PC-3 (cell line): ENCODE data around the gene NKAIN2. TPM values are rescaled to one million over a fixed set of nuclear protein-coding genes. Genes with fewer than 3 reads are reported as not detected.

ENCODE experiments used
- ATAC-seq: fragments of 200-7000 bp; cut with Tn5 transposase; 2 replicates; pipeline ENCODE4 v1.9.1; 2020; ENCODE audit warnings: mild to moderate bottlenecking, moderate library complexity
- BruUV-seq: library from RNA; stranded (reverse); fragments of 400-500 nt; replicated peaks from 2 replicates; lab custom pipeline; 2021; lab: Mats Ljungman, UMichigan
- CTCF ChIA-PET: fragments of 300-600 bp; sonication (Branson Sonifier 250); formaldehyde crosslinking; loops from one replicate; lab custom pipeline; 2022; ENCODE audit warnings: antibody characterized with exemption; lab: Charles Lee
- POLR2A ChIA-PET: fragments of 300-600 bp; sonication (Branson Sonifier 250); formaldehyde crosslinking; loops from one replicate; lab custom pipeline; 2022; ENCODE audit warnings: antibody characterized with exemption; ENCODE audit not compliant: unreplicated experiment; lab: Charles Lee
- DNase-seq: peaks from one replicate; pipeline ENCODE4 v3.0.0-alpha.2; 2015
- H2AFZ ChIP-seq: fragments of 300-600 bp; sonication (generic); 2 replicates; pipeline ENCODE4 v1.6.0; 2016; ENCODE audit warnings: antibody characterized with exemption, low read length
- H3F3A ChIP-seq: fragments of 300-600 bp; sonication (generic); one replicate; pipeline ENCODE4 v1.6.0; 2017; ENCODE audit warnings: antibody characterized with exemption, low read length, control low read depth, mild to moderate bottlenecking; ENCODE audit not compliant: unreplicated experiment
- H3K27ac ChIP-seq: fragments of 300-600 bp; sonication (generic); 2 replicates; pipeline ENCODE4 v1.5.1; 2016; ENCODE audit warnings: mild to moderate bottlenecking, low read length
- H3K27me3 ChIP-seq: fragments of 300-600 bp; sonication (generic); 2 replicates; pipeline ENCODE4 v1.6.1; 2016; ENCODE audit warnings: low read length, mixed read lengths
- H3K36me3 ChIP-seq: fragments of 300-600 bp; sonication (generic); 2 replicates; pipeline ENCODE4 v1.6.1; 2016; ENCODE audit warnings: low read depth, mixed run types, low read length, mixed read lengths
- H3K4me1 ChIP-seq: fragments of 300-600 bp; sonication (generic); 2 replicates; pipeline ENCODE4 v1.5.1; 2016; ENCODE audit warnings: low read length; ENCODE audit not compliant: insufficient read depth
- H3K4me2 ChIP-seq: fragments of 300-600 bp; sonication (generic); 2 replicates; pipeline ENCODE4 v1.6.0; 2016; ENCODE audit warnings: low read length
- H3K4me3 ChIP-seq: fragments of 300-600 bp; sonication (generic); 2 replicates; pipeline ENCODE4 v1.5.1; 2016; ENCODE audit warnings: mild to moderate bottlenecking, low read length, mixed read lengths
- H3K79me2 ChIP-seq: fragments of 300-600 bp; sonication (generic); 2 replicates; pipeline ENCODE4 v1.6.1; 2017; ENCODE audit warnings: low read length, mixed read lengths
- H3K9ac ChIP-seq: fragments of 300-600 bp; sonication (generic); 2 replicates; pipeline ENCODE4 v1.6.0; 2016; ENCODE audit warnings: mild to moderate bottlenecking, low read length
- H3K9me2 ChIP-seq: fragments of 300-600 bp; sonication (generic); replicated peaks from 2 replicates; pipeline ENCODE4 v1.6.1; 2016; ENCODE audit warnings: mixed run types, low read length, mixed read lengths
- H3K9me3 ChIP-seq: fragments of 300-600 bp; sonication (generic); 2 replicates; pipeline ENCODE4 v1.6.1; 2016; ENCODE audit warnings: low read length, mixed read lengths
- H4K20me1 ChIP-seq: fragments of 300-600 bp; sonication (generic); 2 replicates; pipeline ENCODE4 v1.6.1; 2016; ENCODE audit warnings: low read length, mixed read lengths
- EZH2 ChIP-seq: fragments of 300-600 bp; sonication (generic); IDR thresholded peaks from one replicate; pipeline ENCODE4 v1.6.1; 2017; ENCODE audit warnings: antibody characterized with exemption, mild to moderate bottlenecking, low read length; ENCODE audit not compliant: unreplicated experiment
- EZH2phosphoT487 ChIP-seq: fragments of 300-600 bp; sonication (generic); IDR thresholded peaks from 2 replicates; pipeline ENCODE4 v1.6.1; 2018; ENCODE audit warnings: mild to moderate bottlenecking, antibody characterized with exemption, low read length, borderline replicate concordance
- intact Hi-C: fragments of 100-400 bp; cut with micrococcal nuclease; formaldehyde crosslinking; loops from 2 replicates; pipeline ENCODE4 v1.9.0; 2023
- total RNA-seq: library from RNA; depleted of rRNA; stranded (reverse); fragments of >200 nt; gene quantifications from 2 replicates; pipeline ENCODE4 v1.2.3, GENCODE V29; 2014
- TF ChIP-seq, protein P1 (sequence below): fragments of 300-600 bp; sonication (generic); conservative IDR thresholded peaks from 2 replicates; pipeline ENCODE4 v1.5.1; 2017; ENCODE audit warnings: antibody characterized with exemption, low read depth, mild to moderate bottlenecking, low read length

The NKAIN2 gene
- total RNA-seq, 1 experiment from 2014 or later = not detected

DNA sequence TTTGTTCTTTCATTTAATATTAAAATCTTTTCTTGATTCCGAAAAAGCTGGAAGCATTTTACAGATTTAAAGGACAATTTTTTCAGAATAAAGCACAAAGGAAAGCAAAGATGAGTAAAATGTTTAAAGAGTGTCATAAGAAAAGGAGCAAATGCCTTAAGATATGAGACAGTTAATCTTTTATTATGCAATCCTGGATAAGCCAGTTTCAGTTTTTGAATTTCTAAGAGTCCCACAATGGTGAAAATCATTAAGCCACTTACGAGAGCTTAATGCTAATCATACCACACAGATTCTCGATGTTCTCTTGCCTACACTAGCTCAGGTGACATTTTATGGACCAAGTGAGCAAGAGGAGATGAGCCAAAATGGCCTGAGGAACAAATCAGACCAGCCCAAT, 1054.9 kb downstream of the NKAIN2 start:
- Histone ChIP-seq H3K27ac (no peak overlapping the region), H3K9me3 (no peaks in the 10 kb centered on the region), H3K4me3 (no peak overlapping the region), H3K4me2 (no peak overlapping the region), H2AFZ (no peak overlapping the region), H3K4me1 (no peaks in the 10 kb centered on the region), H3K79me2 (no peaks in the 10 kb centered on the region), H3F3A (no peaks in the 10 kb centered on the region), H3K9me2 (no peaks in the 10 kb centered on the region), H3K36me3 (no peaks in the 10 kb centered on the region), H3K9ac (no peak overlapping the region), H3K27me3 (no peaks in the 10 kb centered on the region), H4K20me1 (no peaks in the 10 kb centered on the region)
- BruUV-seq = no TSS peak
- TF ChIP-seq EZH2phosphoT487 (no peak), EZH2 (no peak)
- TF ChIP-seq, protein P1, sequence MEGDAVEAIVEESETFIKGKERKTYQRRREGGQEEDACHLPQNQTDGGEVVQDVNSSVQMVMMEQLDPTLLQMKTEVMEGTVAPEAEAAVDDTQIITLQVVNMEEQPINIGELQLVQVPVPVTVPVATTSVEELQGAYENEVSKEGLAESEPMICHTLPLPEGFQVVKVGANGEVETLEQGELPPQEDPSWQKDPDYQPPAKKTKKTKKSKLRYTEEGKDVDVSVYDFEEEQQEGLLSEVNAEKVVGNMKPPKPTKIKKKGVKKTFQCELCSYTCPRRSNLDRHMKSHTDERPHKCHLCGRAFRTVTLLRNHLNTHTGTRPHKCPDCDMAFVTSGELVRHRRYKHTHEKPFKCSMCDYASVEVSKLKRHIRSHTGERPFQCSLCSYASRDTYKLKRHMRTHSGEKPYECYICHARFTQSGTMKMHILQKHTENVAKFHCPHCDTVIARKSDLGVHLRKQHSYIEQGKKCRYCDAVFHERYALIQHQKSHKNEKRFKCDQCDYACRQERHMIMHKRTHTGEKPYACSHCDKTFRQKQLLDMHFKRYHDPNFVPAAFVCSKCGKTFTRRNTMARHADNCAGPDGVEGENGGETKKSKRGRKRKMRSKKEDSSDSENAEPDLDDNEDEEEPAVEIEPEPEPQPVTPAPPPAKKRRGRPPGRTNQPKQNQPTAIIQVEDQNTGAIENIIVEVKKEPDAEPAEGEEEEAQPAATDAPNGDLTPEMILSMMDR = no peak
- POLR2A ChIA-PET = no interaction called here
- CTCF ChIA-PET = no interaction called here
- DNase-seq (no peak), ATAC-seq (no peak)
- intact Hi-C loops = no loop called here

DNA sequence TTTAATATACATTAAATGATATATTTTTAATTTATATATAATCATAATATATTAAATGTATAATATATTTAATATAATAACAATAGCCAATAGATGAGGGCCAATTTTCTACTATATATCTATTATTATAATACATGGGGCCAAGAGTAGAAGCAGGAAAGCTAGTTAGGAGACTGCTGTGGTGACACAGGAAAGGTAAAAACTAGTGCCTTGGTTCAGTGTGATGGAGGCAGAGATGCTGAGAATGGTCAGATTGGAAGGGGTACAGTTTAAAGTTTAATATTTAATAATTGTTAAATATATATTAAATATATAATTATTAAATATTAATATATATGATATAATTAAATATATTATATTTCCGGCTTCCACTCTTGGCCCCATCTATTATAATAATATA, 1055.7 kb downstream of the NKAIN2 start:
- no peaks in the 10 kb centered on the region for H3K9me3 ChIP-seq
- TF ChIP-seq EZH2 (no peak), EZH2phosphoT487 (no peak)
- TF ChIP-seq, protein P1 = no peak
- no peak overlapping the region for H3K9ac ChIP-seq
- no peaks in the 10 kb centered on the region for H3F3A ChIP-seq
- no peaks in the 10 kb centered on the region for H4K20me1 ChIP-seq
- H2AFZ ChIP-seq = no peak overlapping the region
- no TSS peak for BruUV-seq
- H3K4me1 ChIP-seq = no peaks in the 10 kb centered on the region
- H3K4me2 ChIP-seq = no peak overlapping the region
- H3K27me3 ChIP-seq = no peaks in the 10 kb centered on the region
- no peak overlapping the region for H3K4me3 ChIP-seq
- ChIA-PET POLR2A (no interaction called here), CTCF (no interaction called here)
- ATAC-seq (no peak), DNase-seq (no peak)
- H3K79me2 ChIP-seq = no peaks in the 10 kb centered on the region
- no peaks in the 10 kb centered on the region for H3K36me3 ChIP-seq
- H3K9me2 ChIP-seq = no peaks in the 10 kb centered on the region
- no peak overlapping the region for H3K27ac ChIP-seq
- intact Hi-C loops = no loop called here

DNA sequence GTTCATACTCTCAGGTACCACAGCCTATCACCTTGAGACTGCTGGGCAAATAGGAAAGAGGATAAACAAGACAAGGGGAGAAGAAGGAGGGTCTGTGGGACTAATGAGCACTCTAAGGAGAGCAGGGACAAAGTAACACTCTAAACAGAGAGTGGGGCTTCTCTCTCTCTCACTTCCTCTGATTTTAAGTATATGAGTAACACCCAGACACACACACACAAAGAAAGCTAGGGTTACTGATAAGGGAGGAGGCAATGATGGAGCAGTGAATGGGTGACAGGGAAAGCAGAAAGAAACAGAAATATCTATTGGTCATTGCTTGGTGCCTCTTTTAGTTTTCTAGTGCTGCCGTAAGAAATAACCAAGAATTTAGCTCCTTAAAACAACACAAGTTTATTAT, 1062.4 kb downstream of the NKAIN2 start:
- no peaks in the 10 kb centered on the region for H3K36me3 ChIP-seq
- POLR2A ChIA-PET = no interaction called here
- TF ChIP-seq EZH2phosphoT487 (no peak), EZH2 (no peak)
- TF ChIP-seq, protein P1 = no peak

More for the DNA sequence above, 1062.4 kb downstream of the NKAIN2 start:
- H2AFZ ChIP-seq = no peak overlapping the region
- DNase-seq (no peak), ATAC-seq (no peak)
- H3K4me3 ChIP-seq = no peak overlapping the region
- H4K20me1 ChIP-seq = no peaks in the 10 kb centered on the region
- H3K79me2 ChIP-seq = no peaks in the 10 kb centered on the region
- intact Hi-C loops = no loop called here
- H3K9me2 ChIP-seq = no peaks in the 10 kb centered on the region
- no peaks in the 10 kb centered on the region for H3K4me1 ChIP-seq
- CTCF ChIA-PET = no interaction called here
- no peaks in the 10 kb centered on the region for H3K27me3 ChIP-seq
- no peak overlapping the region for H3K4me2 ChIP-seq
- H3K27ac ChIP-seq = no peak overlapping the region
- H3F3A ChIP-seq = no peaks in the 10 kb centered on the region
- no TSS peak for BruUV-seq
- no peaks in the 10 kb centered on the region for H3K9me3 ChIP-seq
- H3K9ac ChIP-seq = no peak overlapping the region
